ENCODE measurements around the gene DEPDC4.

The DEPDC4 gene

DNA sequence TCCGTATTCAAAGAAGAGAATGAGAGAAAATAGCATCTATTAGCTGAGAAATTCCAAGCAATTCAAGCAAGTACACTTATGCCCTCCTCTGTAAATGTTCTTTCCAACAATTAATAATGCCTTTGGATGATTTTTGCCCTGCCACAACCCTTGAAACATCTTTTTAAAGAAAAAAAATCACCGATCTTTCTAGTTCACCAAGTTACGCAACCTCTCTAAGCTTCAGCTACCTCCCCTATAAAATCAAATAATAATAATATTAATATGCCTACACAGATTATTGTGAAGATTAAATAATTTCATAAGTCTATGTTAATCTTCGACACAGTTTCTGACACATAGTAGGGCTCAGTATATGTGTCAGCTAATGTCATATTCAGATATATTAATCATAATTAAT is 19.1 kb downstream of the DEPDC4 start:
- Histone ChIP-seq H3K4me1 (ENCODE audit: low read length) (no peaks in the 10 kb centered on the region), H3K27me3 (replicated peaks; ENCODE audit: insufficient read depth, low read length) (no peaks in the 10 kb centered on the region), H3K4me2 (ENCODE audit: low read depth, low read length) (no peak overlapping the region), H2AFZ (ENCODE audit: low read length) (no peak overlapping the region), H3K4me3 (ENCODE audit: low read length) (no peak overlapping the region), H3K79me2 (ENCODE audit: low read length) (no peaks in the 10 kb centered on the region), H3K27ac (ENCODE audit: low read length) (no peak overlapping the region), H3K9me2 (replicated peaks; ENCODE audit: insufficient read depth, low read length) (no peaks in the 10 kb centered on the region), H3K9me3 (replicated peaks; ENCODE audit: insufficient read depth, low read length) (no peaks in the 10 kb centered on the region), H3K36me3 (replicated peaks; ENCODE audit: insufficient read depth, low read length) (no peaks in the 10 kb centered on the region), H3F3A (ENCODE audit: insufficient read depth, low read length) (no peaks in the 10 kb centered on the region), H3K9ac (ENCODE audit: low read length) (no peak overlapping the region), H4K20me1 (ENCODE audit: insufficient read depth, low read length) (no peaks in the 10 kb centered on the region)
- TF ChIP-seq CTCF (IDR thresholded peaks at IDR 0.05; ENCODE audit: low read length), result no peak
- no peak for TF ChIP-seq EZH2 (optimal IDR thresholded peaks at IDR 0.05; ENCODE audit: low read depth, low read length)
- TF ChIP-seq EZH2phosphoT487 (IDR thresholded peaks at IDR 0.05; ENCODE audit: low read length), result no peak
- no peak for DNase-seq

GRCh38 chr12:100243137-100243536 is 23.7 kb downstream of the DEPDC4 start:
- Histone ChIP-seq H3K4me2 (ENCODE audit: low read depth, low read length) (no peak overlapping the region), H3F3A (ENCODE audit: insufficient read depth, low read length) (no peaks in the 10 kb centered on the region), H3K36me3 (replicated peaks; ENCODE audit: insufficient read depth, low read length) (no peaks in the 10 kb centered on the region), H3K4me1 (ENCODE audit: low read length) (no peaks in the 10 kb centered on the region), H2AFZ (ENCODE audit: low read length) (no peak overlapping the region), H3K9me2 (replicated peaks; ENCODE audit: insufficient read depth, low read length) (no peaks in the 10 kb centered on the region), H3K4me3 (ENCODE audit: low read length) (no peak overlapping the region), H3K9ac (ENCODE audit: low read length) (no peak overlapping the region), H3K27me3 (replicated peaks; ENCODE audit: insufficient read depth, low read length) (no peaks in the 10 kb centered on the region), H3K9me3 (replicated peaks; ENCODE audit: insufficient read depth, low read length) (no peaks in the 10 kb centered on the region), H3K27ac (ENCODE audit: low read length) (no peak overlapping the region), H3K79me2 (ENCODE audit: low read length) (no peaks in the 10 kb centered on the region), H4K20me1 (ENCODE audit: insufficient read depth, low read length) (no peaks in the 10 kb centered on the region)
- no peak for TF ChIP-seq CTCF (IDR thresholded peaks at IDR 0.05; ENCODE audit: low read length)
- DNase-seq, result no peak

DNA sequence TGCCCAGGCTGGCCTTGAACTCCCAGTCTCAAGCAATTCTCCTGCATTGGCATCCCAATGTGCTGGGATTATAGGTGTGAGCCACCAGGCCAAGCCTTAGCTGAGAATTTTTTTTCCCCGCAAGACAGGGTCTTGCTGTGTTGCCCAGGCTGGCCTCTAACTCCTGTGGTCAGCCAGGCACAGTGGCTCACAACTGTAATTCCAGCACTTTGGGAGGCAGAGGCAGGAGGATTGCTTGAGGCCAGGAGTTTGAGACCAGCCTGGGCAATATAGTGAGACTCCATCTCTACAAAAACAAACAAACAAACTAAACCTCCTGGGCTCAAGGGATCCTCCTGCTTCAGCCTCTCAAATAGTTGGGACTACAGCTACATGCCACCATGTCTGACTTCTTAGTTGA is 27.3 kb downstream of the DEPDC4 start:
- no peak overlapping the region for H3K9ac ChIP-seq (ENCODE audit: low read length)
- H3K27me3 ChIP-seq (replicated peaks; ENCODE audit: insufficient read depth, low read length), result no peaks in the 10 kb centered on the region
- no peaks in the 10 kb centered on the region for H3K9me3 ChIP-seq (replicated peaks; ENCODE audit: insufficient read depth, low read length)
- no peaks in the 10 kb centered on the region for H3K4me1 ChIP-seq (ENCODE audit: low read length)
- no peak overlapping the region for H2AFZ ChIP-seq (ENCODE audit: low read length)
- H3K36me3 ChIP-seq (replicated peaks; ENCODE audit: insufficient read depth, low read length), result no peaks in the 10 kb centered on the region
- TF ChIP-seq CTCF (IDR thresholded peaks at IDR 0.05; ENCODE audit: low read length), result no peak
- no peak for TF ChIP-seq EZH2phosphoT487 (IDR thresholded peaks at IDR 0.05; ENCODE audit: low read length)
- no peak for TF ChIP-seq EZH2 (optimal IDR thresholded peaks at IDR 0.05; ENCODE audit: low read depth, low read length)
- H3F3A ChIP-seq (ENCODE audit: insufficient read depth, low read length), result no peaks in the 10 kb centered on the region
- DNase-seq, result no peak
- H3K27ac ChIP-seq (ENCODE audit: low read length), result no peak overlapping the region
- H3K79me2 ChIP-seq (ENCODE audit: low read length), result no peaks in the 10 kb centered on the region
- H3K4me3 ChIP-seq (ENCODE audit: low read length), result no peak overlapping the region
- H4K20me1 ChIP-seq (ENCODE audit: insufficient read depth, low read length), result no peaks in the 10 kb centered on the region
- H3K4me2 ChIP-seq (ENCODE audit: low read depth, low read length), result no peak overlapping the region
- no peaks in the 10 kb centered on the region for H3K9me2 ChIP-seq (replicated peaks; ENCODE audit: insufficient read depth, low read length)

DNA sequence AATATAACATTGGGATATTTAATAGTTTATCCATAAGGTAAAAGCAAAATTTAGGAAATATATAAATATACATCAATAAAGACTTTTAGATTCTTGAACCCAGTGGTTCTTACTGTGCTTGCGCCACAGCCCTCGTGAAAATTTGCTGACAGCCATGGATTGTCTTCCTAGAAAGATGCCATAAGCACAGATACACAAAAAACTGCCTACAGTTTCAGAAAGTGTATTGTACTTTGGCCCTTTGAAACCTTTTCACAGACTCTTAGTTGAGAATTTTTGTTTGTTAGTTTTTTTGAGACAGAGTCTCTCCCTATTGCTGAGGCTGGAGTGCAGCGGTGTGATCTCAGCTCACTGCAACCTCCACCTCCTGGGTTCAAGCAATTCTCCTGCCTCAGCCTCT is 28.1 kb downstream of the DEPDC4 start:
- no peaks in the 10 kb centered on the region for H3K9me2 ChIP-seq (replicated peaks; ENCODE audit: insufficient read depth, low read length)
- no peak overlapping the region for H2AFZ ChIP-seq (ENCODE audit: low read length)
- H3K9me3 ChIP-seq (replicated peaks; ENCODE audit: insufficient read depth, low read length), result no peaks in the 10 kb centered on the region
- H4K20me1 ChIP-seq (ENCODE audit: insufficient read depth, low read length), result no peaks in the 10 kb centered on the region
- no peak overlapping the region for H3K9ac ChIP-seq (ENCODE audit: low read length)
- H3K79me2 ChIP-seq (ENCODE audit: low read length), result no peaks in the 10 kb centered on the region
- no peaks in the 10 kb centered on the region for H3K27me3 ChIP-seq (replicated peaks; ENCODE audit: insufficient read depth, low read length)
- no peaks in the 10 kb centered on the region for H3F3A ChIP-seq (ENCODE audit: insufficient read depth, low read length)
- no peak overlapping the region for H3K4me3 ChIP-seq (ENCODE audit: low read length)
- H3K4me2 ChIP-seq (ENCODE audit: low read depth, low read length), result no peak overlapping the region
- no peaks in the 10 kb centered on the region for H3K36me3 ChIP-seq (replicated peaks; ENCODE audit: insufficient read depth, low read length)
- no peak for TF ChIP-seq EZH2 (optimal IDR thresholded peaks at IDR 0.05; ENCODE audit: low read depth, low read length)
- no peak for TF ChIP-seq CTCF (IDR thresholded peaks at IDR 0.05; ENCODE audit: low read length)
- no peak for TF ChIP-seq EZH2phosphoT487 (IDR thresholded peaks at IDR 0.05; ENCODE audit: low read length)
- no peak overlapping the region for H3K27ac ChIP-seq (ENCODE audit: low read length)
- no peak for DNase-seq
- no peaks in the 10 kb centered on the region for H3K4me1 ChIP-seq (ENCODE audit: low read length)

Measured in MM.1S (cell line).